ENCODE data around the gene ERN1. TPM values are rescaled to one million over a fixed set of nuclear protein-coding genes. Genes with fewer than 3 reads are reported as not detected.

ERN1 gene
- total RNA-seq, 2 experiments from 2014 or later, result 126 to 128 TPM

DNA sequence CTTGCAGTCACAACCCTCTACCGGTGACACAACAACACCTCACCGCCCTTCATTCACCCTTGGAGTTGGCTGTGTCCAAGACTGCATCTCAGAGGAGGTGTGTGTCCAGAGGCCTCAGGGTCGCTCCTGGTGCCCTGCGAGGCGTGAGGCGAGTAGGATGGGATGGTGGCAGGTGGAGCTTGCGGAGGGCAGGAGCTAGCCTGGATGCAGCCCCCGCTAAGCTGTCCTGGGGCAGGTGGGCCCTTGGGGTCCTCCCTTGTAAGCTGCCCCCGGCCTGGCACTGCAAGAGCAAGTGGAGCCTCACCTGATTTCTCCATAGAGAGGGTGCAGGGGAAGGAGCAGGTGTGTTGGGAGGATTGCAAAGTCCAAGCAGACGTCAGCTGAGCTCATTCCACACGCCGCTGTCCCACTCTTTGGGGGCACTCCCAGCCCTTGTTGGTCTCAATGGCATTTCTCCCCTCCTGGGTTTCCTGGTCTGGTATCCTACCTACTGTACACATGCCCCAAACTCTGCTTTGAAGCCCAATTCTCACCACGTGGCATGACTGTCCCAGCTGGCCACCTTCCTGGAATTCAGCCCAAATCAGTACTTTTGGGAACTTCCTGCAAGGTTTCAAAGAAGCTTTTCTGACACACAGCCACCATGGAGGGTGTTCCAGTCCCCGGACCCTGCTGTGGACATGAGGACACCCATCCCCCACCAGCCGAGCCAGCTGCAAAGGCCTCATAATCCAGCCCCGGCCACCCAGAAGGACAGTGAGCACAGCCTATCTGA, 91.4 kb downstream of the ERN1 start:
- ChIA-PET POLR2A (interaction anchor here (1.0 to 1.3 kb wide), 3 partner anchors 11 to 107 kb away, joined by 3 read pairs; no protein-coding TSS in a partner anchor), CTCF (interaction anchor here (2.8 kb wide), 1 partner anchor 10 kb away, joined by 9 read pairs; no protein-coding TSS in a partner anchor)
- no peak overlapping the region for H3K4me3 Mint-ChIP-seq
- H3K36me3 Mint-ChIP-seq (ENCODE audit: low read depth), result peaks cover 71% of the 10 kb centered on the region
- H3K27me3 Mint-ChIP-seq, result no peaks in the 10 kb centered on the region
- no peak for DNase-seq
- H3K9me3 Mint-ChIP-seq, result no peaks in the 10 kb centered on the region
- peaks cover 15% of the 10 kb centered on the region for H3K4me1 Mint-ChIP-seq
- no peak overlapping the region for H3K27ac Mint-ChIP-seq

DNA sequence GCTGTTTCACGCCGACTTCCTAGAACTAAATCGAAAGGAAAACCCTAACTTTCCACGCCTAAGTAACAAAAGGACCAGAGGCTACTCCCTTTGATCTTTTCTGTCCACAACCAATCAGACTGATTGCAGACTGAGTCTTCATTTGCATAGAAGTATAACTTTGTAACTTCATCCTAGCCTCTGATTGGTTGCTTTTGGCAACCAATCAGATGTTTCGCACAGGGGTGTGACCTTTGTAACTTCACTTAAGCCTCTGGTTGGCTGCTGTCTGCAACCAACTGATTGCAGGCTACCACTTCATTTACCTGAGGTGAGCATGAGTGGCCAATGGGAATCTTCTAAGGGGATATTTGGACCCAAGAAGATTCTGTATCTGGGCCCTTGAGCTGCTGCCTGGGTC, 92.1 kb downstream of the ERN1 start:
- Mint-ChIP-seq H3K4me1 (peaks cover 12% of the 10 kb centered on the region), H3K9me3 (no peaks in the 10 kb centered on the region), H3K36me3 (ENCODE audit: low read depth) (peaks cover 70% of the 10 kb centered on the region), H3K27me3 (no peaks in the 10 kb centered on the region), H3K27ac (peak overlapping the region; percentile 34), H3K4me3 (no peak overlapping the region)
- POLR2A ChIA-PET, result interaction anchor here (1.3 kb wide), 1 partner anchor 108 kb away, joined by 3 read pairs; no protein-coding TSS in a partner anchor
- DNase-seq, result no peak
- CTCF ChIA-PET, result interaction anchor here (2.8 kb wide), 1 partner anchor 9 kb away, joined by 9 read pairs; no protein-coding TSS in a partner anchor

DNA sequence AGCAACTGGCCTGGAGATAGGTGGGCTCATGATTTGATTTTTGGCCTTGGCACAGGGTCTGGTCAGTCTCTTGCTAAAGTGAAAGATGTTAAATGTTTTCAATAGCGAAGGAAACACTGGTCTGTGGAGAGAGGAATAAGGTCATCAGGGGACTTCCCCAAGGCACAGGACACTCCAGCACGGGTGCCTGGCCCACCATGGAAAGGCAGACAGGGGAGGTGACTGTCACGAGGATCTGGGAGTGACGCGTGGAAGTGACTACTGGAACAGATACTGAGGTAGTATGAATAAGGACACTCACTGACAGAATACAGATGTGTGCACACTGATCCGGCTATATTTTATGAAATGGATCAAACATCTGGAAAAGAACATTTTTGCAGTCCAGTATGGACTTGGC, 92.8 kb downstream of the ERN1 start:
- Mint-ChIP-seq H3K27ac (peak overlapping the region; percentile 6), H3K27me3 (no peaks in the 10 kb centered on the region)

DNA sequence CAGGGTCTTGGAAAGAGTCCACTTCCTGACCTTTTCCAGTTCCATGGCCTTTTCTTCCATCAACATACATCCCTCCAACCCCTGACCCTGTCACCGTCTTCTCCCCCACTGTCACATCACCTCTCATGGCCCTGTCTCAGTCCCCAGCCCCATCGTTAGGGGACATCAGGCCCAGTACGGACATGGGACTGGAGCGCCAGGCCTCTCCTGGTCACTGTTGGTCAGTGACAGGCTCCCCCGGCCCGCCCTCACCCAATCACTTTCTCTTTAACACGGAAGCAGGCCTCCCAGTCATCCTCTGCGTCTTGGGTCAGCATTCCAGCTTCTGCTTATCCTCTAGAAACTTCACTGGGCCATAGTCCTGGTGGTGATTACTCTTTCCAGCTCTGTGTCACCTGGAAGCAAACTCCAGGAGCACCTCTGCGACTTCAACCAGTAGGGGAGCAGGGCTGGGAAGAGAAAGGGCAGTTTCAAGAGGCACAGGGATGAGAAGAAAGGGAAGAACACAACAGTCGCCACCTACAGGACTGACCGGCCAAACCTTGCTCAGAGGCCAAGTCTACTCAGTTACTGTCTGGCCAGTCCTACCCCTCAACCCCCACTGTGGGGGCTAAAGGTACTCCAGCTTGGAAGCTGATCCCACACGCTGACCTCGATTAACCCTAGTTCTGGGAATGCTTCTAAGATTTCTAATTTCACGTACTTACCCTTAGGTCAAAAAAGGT, 93.6 kb downstream of the ERN1 start:
- DNase-seq, result no peak
- H3K36me3 Mint-ChIP-seq (ENCODE audit: low read depth), result peaks cover 59% of the 10 kb centered on the region
- peak overlapping the region; percentile 6 for H3K27ac Mint-ChIP-seq
- no peaks in the 10 kb centered on the region for H3K9me3 Mint-ChIP-seq
- H3K27me3 Mint-ChIP-seq, result no peaks in the 10 kb centered on the region
- no peak overlapping the region for H3K4me3 Mint-ChIP-seq
- CTCF ChIA-PET, result interaction anchor here (2.8 kb wide), 1 partner anchor 8 kb away, joined by 9 read pairs; no protein-coding TSS in a partner anchor
- POLR2A ChIA-PET, result interaction anchor here (1.5 kb wide), 1 partner anchor 15 kb away, joined by 6 read pairs; no protein-coding TSS in a partner anchor
- H3K4me1 Mint-ChIP-seq, result peaks cover 4% of the 10 kb centered on the region

More for the DNA sequence above, 92.8 kb downstream of the ERN1 start:
- no peak for DNase-seq
- Mint-ChIP-seq H3K4me3 (no peak overlapping the region), H3K9me3 (no peaks in the 10 kb centered on the region), H3K4me1 (peaks cover 9% of the 10 kb centered on the region), H3K36me3 (ENCODE audit: low read depth) (peaks cover 67% of the 10 kb centered on the region)
- ChIA-PET CTCF (interaction anchor here (2.8 kb wide), 1 partner anchor 8 kb away, joined by 9 read pairs; no protein-coding TSS in a partner anchor), POLR2A (no interaction called here)

DNA sequence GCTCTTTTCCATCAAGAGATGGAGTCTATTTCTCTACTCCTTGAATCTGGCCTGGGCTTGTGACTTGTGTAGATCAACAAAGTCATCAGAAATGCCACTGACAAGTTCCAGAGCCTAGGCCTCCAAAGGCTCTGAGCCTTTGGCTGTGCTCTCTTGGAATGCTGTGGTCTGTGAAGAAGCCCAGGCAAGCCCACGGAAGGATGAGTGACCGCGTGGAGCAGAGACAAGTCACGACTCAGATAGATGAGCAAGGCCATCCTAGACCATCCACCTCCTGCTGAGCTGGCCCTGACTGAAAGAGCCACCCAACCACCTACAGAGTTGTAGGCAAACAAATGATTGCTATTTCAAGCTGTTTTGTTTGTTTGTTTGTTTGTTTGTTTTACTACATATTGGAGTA, 97.9 kb downstream of the ERN1 start:
- H3K9me3 Mint-ChIP-seq, result no peaks in the 10 kb centered on the region
- CTCF ChIA-PET, result interaction anchor here (1.9 to 10.1 kb wide), 3 partner anchors 10 to 97 kb away, joined by 4 to 510 read pairs (median 6); partner anchors contain the start of gene ERN1
- POLR2A ChIA-PET, result interaction anchor here (0.7 to 5.5 kb wide), 2 partner anchors 77 to 98 kb away, joined by 4 to 43 read pairs; partner anchors contain the start of gene ERN1
- DNase-seq, result no peak
- no peaks in the 10 kb centered on the region for H3K27me3 Mint-ChIP-seq
- peaks cover 22% of the 10 kb centered on the region for H3K4me1 Mint-ChIP-seq
- no peak overlapping the region for H3K4me3 Mint-ChIP-seq
- no peak overlapping the region for H3K27ac Mint-ChIP-seq
- peaks cover 19% of the 10 kb centered on the region for H3K36me3 Mint-ChIP-seq (ENCODE audit: low read depth)

DNA sequence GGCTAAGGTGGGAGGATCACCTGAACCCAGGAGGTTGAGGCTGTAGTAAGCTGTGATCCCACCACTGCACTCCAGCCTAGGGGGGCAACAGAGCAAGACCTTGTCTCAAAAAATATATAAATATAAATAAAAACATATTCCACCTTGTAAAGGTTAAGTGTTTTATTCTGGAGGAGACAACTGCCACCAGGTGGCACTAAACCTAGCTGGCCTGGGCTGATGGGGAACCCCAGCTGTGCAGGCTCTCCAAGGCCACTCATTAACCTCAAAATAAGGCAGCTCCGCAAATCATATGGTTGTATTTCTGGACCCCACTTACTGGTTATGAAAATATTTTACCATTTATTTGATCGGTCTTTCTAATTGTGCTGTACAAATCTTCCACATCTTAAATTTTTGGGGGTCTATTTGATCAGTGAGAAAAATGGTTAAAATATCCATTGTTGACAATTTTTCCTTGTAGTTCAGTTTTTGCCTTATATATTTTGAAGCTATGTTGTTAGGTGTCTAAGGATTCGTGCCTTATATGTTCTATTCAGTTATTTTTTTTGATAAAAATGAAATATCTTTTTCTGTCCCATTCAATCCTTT, 101.0 kb downstream of the ERN1 start:
- Mint-ChIP-seq H3K4me3 (no peak overlapping the region), H3K36me3 (ENCODE audit: low read depth) (peaks cover 3% of the 10 kb centered on the region), H3K27me3 (no peaks in the 10 kb centered on the region), H3K9me3 (no peaks in the 10 kb centered on the region), H3K4me1 (peaks cover 47% of the 10 kb centered on the region), H3K27ac (no peak overlapping the region)
- POLR2A ChIA-PET, result interaction anchor here (0.7 to 5.5 kb wide), 11 partner anchors 9 to 116 kb away, joined by 3 to 43 read pairs (median 8); partner anchors contain the start of genes CD79B, ERN1, ICAM2 and PRR29
- CTCF ChIA-PET, result interaction anchor here (0.6 to 10.1 kb wide), 49 partner anchors 9 to 253 kb away, joined by 3 to 510 read pairs (median 6); partner anchors contain the start of genes CSHL1, ERN1, GH1 and ICAM2
- DNase-seq, result peak; percentile 80

DNA sequence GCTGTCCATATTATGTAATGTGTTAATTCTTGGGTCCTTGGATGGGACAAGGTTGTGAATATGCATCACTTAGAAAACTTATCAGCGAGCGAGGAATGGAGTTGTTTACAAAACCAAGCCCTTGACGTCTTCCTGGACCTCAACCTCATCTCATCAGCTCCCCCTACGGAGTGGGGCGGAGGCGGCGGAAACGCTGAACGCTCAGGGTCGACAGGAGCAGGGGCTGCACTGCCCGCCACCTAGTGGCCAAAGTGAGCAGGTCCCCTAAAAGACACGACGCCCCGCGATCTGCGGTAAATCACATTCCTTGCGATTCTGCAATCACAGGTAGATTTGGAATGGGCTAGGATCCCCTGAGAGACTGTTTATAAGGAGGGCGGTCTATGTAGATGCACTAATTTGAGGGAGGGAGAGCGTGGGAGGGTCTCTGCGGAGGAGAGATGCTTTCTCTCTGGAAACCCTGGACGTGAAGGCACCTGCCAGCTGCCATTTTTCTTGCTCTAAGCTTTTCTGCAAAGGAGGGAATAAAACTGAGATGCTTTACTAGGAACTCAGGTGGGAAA, 104.1 kb downstream of the ERN1 start:
- H3K4me1 Mint-ChIP-seq, result peaks cover 75% of the 10 kb centered on the region
- peak overlapping the region; percentile 99 for H3K27ac Mint-ChIP-seq
- ChIA-PET POLR2A (interaction anchor here (0.6 to 4.3 kb wide), 22 partner anchors 9 to 122 kb away, joined by 3 to 57 read pairs (median 10); partner anchors contain the start of genes CD79B, ERN1, GH1 and PRR29), CTCF (interaction anchor here (0.6 to 10.1 kb wide), 34 partner anchors 7 to 256 kb away, joined by 3 to 510 read pairs (median 6); partner anchors contain the start of genes CD79B, CSHL1, ERN1 and GH1)
- no peaks in the 10 kb centered on the region for H3K9me3 Mint-ChIP-seq
- no peaks in the 10 kb centered on the region for H3K27me3 Mint-ChIP-seq
- H3K4me3 Mint-ChIP-seq, result peak overlapping the region; percentile 73
- peaks cover 2% of the 10 kb centered on the region for H3K36me3 Mint-ChIP-seq (ENCODE audit: low read depth)
- DNase-seq, result peak; percentile 95

DNA sequence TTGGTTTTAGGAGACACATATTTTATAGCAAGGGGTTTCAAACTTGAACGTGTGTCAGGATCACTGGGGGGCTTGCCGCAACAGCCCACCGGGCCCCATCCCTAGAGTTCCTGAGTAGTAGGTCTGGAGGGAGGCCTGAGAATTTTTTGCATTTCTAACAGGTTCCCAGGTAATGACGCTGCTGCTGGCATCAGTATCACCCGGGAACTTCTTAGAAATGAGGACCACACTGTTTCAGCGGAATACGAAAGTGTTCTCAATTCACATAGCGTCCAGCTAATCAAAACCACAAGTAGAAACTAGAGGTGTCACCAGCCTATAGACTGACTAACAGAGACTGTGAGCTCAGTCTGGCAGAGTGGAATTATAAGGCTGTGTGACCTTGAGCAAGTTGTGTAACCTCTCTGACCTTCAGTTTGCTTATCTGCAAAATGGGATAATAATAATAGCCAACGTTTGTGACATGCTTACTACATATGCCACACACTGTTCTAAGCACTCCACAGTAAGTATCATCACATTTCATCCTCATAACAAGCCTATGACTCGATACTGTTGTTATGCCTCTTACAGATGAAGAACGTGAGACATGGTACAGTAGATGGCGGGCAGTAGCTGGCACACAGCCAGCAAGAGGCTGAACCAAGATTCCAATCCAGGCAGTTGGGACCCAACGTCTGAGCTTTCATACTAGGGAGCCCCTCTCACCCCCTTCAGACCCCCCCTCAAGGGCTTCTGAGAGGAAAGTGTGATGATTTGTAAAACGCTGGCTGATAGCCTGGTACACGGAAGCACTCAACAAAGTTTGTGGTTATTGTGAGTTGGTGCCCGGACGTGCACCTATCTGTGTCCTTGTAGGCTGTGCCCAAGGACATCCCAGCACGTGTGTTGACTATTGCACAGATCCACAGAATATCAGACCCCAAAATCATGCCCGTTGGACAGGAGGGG, 104.9 kb downstream of the ERN1 start:
- peak overlapping the region; percentile 99 for H3K27ac Mint-ChIP-seq
- no peaks in the 10 kb centered on the region for H3K27me3 Mint-ChIP-seq
- H3K4me1 Mint-ChIP-seq, result peaks cover 75% of the 10 kb centered on the region
- H3K4me3 Mint-ChIP-seq, result peak overlapping the region; percentile 73
- ChIA-PET CTCF (interaction anchor here (0.6 to 10.1 kb wide), 39 partner anchors 6 to 257 kb away, joined by 3 to 510 read pairs (median 5); partner anchors contain the start of genes CD79B, CSHL1, ERN1 and GH1), POLR2A (interaction anchor here (0.6 to 3.5 kb wide), 27 partner anchors 8 to 480 kb away, joined by 3 to 57 read pairs (median 5); partner anchors contain the start of genes CD79B, ERN1, GH1 and PRR29)
- peak; percentile 67 for DNase-seq
- no peaks in the 10 kb centered on the region for H3K9me3 Mint-ChIP-seq
- H3K36me3 Mint-ChIP-seq (ENCODE audit: low read depth), result peaks cover 2% of the 10 kb centered on the region

DNA sequence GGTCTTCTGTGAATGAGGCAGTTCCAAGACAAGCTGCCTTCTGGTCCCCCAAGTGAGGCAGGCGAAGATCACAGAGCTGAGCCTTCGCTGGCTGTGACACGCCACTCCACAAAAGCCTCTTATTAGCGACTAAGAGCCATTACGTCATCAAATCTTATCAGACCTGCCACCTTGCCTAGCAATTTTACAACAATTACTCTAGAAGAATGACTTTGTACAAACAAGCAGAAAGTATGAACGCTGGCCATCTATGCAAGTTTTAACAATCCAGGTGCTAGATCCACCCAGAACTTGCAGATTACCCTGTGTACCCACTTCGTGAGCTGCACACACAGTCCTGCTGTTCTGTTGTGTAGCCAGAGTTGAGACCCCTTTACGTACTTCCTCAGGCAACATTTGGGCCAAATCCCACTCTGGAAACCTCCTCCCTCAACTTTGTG, 105.7 kb downstream of the ERN1 start:
- DNase-seq, result no peak
- H3K9me3 Mint-ChIP-seq, result no peaks in the 10 kb centered on the region
- peak overlapping the region; percentile 73 for H3K4me3 Mint-ChIP-seq
- H3K4me1 Mint-ChIP-seq, result peaks cover 73% of the 10 kb centered on the region
- ChIA-PET CTCF (interaction anchor here (0.7 to 10.1 kb wide), 18 partner anchors 6 to 257 kb away, joined by 3 to 510 read pairs (median 14); partner anchors contain the start of genes ERN1, GH1, ICAM2 and PRR29), POLR2A (interaction anchor here (0.6 to 3.5 kb wide), 22 partner anchors 7 to 481 kb away, joined by 3 to 57 read pairs (median 6); partner anchors contain the start of genes CD79B, ERN1, GH1 and PRR29)
- peak overlapping the region; percentile 99 for H3K27ac Mint-ChIP-seq
- H3K27me3 Mint-ChIP-seq, result no peaks in the 10 kb centered on the region
- peaks cover 2% of the 10 kb centered on the region for H3K36me3 Mint-ChIP-seq (ENCODE audit: low read depth)

DNA sequence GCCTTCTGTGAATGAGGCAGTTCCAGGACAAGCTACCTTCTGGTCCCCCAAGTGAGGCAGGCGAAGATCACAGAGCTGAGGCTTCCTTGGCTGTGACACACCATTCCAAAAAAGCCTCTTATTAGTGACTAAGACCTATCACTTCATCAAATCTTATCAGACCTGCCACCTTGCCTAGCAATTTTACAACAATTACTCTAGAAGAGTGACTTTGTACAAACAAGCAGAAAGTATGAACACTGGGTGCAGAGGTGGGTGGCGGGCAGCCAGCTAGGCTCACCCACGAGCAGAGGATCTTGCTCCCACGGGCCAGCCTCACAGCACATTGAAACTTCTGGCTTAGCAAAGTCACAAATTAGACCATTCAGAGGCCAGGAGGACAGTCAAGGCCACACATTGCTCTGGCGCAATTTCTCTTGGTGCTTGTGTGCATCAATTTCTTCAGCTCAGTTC, 107.3 kb downstream of the ERN1 start:
- H3K4me1 Mint-ChIP-seq, result peaks cover 63% of the 10 kb centered on the region
- H3K4me3 Mint-ChIP-seq, result peak overlapping the region; percentile 41
- peak overlapping the region; percentile 100 for H3K27ac Mint-ChIP-seq
- H3K27me3 Mint-ChIP-seq, result no peaks in the 10 kb centered on the region
- ChIA-PET POLR2A (interaction anchor here (0.9 to 3.3 kb wide), 5 partner anchors 16 to 123 kb away, joined by 3 to 39 read pairs (median 4); partner anchors contain the start of gene ERN1), CTCF (interaction anchor here (1.3 to 1.4 kb wide), 2 partner anchors 28 to 111 kb away, joined by 4 to 8 read pairs; no protein-coding TSS in a partner anchor)
- no peak for DNase-seq
- no peaks in the 10 kb centered on the region for H3K9me3 Mint-ChIP-seq
- peaks cover 10% of the 10 kb centered on the region for H3K36me3 Mint-ChIP-seq (ENCODE audit: low read depth)

Data from activated CD4-positive, alpha-beta memory T cell treated with anti-CD3 and anti-CD28 coated beads, Interleukin-2, amount 10 ng/mL, durations not matched to agents 7 days and 5 days (primary cell).